ENCODE data around the gene INCENP.

The INCENP gene

DNA sequence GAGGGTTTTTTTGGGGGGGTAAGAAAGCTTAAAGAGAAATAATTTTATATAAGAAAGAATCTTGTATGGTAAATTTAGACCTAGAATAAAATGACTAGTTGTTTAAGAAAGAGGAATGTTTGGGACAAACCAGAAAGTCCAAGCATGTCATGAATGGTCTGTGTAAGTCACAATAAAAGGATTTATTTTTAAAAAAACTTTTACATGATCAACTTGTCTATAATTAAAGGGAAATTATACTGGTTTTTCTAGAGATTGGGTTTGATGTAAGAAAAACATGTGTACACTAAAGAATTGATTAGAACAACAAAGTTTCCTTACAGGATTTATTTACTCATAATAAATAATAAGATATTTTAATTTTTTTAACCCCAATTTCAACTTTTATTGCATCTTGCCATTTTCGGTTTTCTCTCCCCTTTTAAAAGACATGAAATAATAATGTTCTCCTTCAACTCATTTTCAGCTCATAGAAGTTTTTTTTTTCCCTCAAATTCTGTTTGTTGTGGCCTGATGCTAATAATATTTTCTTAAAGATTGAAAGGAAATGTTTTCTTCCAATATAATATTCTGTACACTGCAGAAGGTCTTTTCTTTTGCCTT, 35.4 kb upstream of the INCENP start:
- no peak overlapping the region for H3K4me3 ChIP-seq (ENCODE audit: low read depth, low read length)
- TF ChIP-seq, protein P1, sequence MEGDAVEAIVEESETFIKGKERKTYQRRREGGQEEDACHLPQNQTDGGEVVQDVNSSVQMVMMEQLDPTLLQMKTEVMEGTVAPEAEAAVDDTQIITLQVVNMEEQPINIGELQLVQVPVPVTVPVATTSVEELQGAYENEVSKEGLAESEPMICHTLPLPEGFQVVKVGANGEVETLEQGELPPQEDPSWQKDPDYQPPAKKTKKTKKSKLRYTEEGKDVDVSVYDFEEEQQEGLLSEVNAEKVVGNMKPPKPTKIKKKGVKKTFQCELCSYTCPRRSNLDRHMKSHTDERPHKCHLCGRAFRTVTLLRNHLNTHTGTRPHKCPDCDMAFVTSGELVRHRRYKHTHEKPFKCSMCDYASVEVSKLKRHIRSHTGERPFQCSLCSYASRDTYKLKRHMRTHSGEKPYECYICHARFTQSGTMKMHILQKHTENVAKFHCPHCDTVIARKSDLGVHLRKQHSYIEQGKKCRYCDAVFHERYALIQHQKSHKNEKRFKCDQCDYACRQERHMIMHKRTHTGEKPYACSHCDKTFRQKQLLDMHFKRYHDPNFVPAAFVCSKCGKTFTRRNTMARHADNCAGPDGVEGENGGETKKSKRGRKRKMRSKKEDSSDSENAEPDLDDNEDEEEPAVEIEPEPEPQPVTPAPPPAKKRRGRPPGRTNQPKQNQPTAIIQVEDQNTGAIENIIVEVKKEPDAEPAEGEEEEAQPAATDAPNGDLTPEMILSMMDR (IDR thresholded peaks at IDR 0.05; ENCODE audit: borderline replicate concordance, insufficient read depth, low read depth, low read length): no peak

DNA sequence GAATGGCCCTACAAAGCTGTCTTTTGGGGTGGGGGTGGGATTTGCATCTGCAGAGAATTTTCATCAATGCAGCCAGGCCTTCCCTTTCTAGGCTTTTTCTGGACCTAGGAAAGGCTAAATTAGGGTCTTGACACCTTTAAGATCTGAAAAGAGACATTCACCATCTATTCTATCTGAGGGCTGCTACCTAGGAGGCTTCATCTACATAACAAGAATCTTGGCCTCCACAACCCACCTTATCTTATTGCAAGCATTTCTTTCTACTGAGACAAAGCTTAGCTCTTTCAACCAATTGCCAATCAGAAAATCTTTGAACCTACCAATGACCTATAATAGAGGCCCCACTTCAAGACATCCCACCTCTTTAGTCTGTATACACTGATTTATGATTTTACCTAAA, 20.7 kb upstream of the INCENP start:
- TF ChIP-seq, protein P1 (IDR thresholded peaks at IDR 0.05; ENCODE audit: borderline replicate concordance, insufficient read depth, low read depth, low read length): no peak
- H3K4me3 ChIP-seq (ENCODE audit: low read depth, low read length): no peak overlapping the region

DNA sequence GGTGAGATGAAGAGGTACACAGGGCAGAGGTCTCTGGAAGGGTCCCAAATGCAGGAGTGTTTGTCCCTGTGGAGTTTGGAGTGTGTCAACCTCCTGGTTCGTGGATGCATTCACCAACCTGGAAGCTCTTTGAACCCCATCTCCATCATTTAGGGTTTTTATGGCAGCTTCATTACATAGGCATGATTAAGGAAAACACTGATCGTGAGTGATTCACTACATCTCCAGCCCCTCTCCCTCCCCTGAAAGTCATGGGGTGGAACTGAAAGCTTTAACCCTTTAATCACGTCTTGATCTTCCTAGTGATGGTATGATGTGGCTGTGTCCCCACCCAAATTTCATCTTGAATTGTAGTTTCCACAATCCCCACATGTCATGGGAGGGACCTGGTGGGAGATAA, 19.8 kb upstream of the INCENP start:
- no peak overlapping the region for H3K4me3 ChIP-seq (ENCODE audit: low read depth, low read length)
- TF ChIP-seq, protein P1 (IDR thresholded peaks at IDR 0.05; ENCODE audit: borderline replicate concordance, insufficient read depth, low read depth, low read length): no peak

DNA sequence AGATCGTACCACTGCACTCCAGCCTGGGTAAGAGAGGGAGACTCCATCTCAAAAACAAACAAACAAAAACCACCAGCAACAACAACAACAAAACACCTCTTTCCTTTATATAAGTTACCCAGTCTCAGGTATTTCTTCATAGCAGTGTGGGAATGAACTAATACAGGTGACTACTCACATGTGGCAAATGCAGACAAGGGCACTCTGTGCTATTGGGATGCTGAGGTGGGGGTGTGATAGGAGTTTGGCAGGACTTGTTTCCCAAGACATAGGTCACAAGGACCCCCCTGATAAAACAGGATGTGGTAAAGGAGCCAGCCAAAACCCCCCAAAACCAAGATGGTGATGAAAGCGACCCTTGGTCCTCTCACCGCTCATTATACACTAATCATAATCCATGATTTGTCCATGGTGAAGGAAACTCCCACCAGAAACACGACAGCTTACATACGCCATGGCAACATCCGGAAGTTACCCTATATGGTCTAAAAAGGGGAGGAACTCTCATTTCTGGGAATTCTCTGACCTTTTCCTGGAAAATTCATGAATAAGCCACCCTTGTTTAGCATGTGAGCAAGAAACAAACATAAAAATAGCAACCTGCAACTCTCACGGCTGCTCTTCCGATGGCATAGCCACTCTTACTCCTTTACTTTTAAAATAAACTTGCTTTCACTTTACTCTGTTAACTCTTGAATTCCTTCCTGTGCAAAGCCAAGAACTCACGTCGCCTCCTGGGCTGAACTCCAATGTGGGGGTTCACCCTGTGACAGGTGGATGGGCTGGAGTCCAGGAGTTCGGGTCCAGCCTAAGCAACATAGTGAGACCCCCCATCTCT, 18.8 kb upstream of the INCENP start:
- TF ChIP-seq, protein P1 (IDR thresholded peaks at IDR 0.05; ENCODE audit: borderline replicate concordance, insufficient read depth, low read depth, low read length): no peak
- no peak overlapping the region for H3K4me3 ChIP-seq (ENCODE audit: low read depth, low read length)

DNA sequence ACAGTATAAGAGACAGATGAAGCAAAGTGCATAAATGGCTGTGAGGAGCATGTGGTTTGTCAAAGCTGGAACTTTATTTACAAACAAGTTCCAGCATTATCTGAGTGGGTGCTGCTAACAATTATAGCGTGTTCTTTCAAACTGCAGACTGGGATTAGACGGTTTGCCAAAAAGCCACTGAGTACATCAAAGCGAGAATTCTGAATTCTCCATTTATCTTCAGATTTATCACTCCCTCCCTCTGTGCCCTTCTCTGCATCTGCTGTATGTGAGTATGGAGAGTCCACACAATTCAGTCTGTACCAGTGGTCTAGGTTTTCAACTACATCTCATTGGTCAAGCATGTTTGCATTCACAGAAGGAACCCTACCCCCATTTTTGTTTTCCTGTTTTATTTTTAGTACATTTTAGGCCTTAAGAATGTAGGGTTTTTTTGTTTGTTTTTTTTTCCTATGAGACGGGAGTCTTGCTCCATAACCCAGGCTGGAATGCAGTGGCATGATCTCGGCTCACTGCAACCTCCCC, 18.1 kb upstream of the INCENP start:
- TF ChIP-seq, protein P1 (IDR thresholded peaks at IDR 0.05; ENCODE audit: borderline replicate concordance, insufficient read depth, low read depth, low read length): no peak
- no peak overlapping the region for H3K4me3 ChIP-seq (ENCODE audit: low read depth, low read length)

GRCh38 chr11:62108017-62108750, 15.6 kb upstream of the INCENP start:
- no peak overlapping the region for H3K4me3 ChIP-seq (ENCODE audit: low read depth, low read length)
- TF ChIP-seq, protein P1 (IDR thresholded peaks at IDR 0.05; ENCODE audit: borderline replicate concordance, insufficient read depth, low read depth, low read length): peak; percentile 52; the same call in 1 of the 2 replicates
